GM12892 (cell line): Measurements from ENCODE around the gene VWA3A.

Experiments used
- POLR2A ChIP-seq: IDR thresholded peaks from 2 replicates; pipeline ENCODE4 v1.6.1; 2011; ENCODE audit warnings: low read depth, low read length, control low read depth
- POLR2AphosphoS5 ChIP-seq: IDR thresholded peaks from 2 replicates; pipeline ENCODE4 v1.6.1; 2011; ENCODE audit warnings: low read depth, low read length, control low read depth

DNA sequence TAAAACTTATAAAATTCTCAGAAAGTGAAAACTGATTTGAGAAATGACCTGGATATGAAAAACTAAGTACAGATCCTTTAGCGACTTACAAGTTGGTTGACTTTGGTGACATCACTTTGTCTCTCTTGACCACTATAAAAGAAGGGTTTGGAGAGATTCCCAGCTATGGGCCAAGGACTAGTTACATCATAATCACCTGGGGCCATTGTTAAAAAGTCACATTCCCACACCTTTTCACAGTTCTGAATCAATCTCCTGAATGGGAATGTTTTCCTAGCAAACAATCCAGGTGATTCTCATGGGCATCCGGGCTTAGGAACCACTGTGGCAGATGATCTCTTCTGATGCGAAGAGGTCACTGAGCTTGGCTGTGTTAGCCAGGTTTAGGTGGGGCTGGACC, 620 bp upstream of the VWA3A start:
- TF ChIP-seq POLR2AphosphoS5: no peak
- TF ChIP-seq POLR2A: no peak
